H1 (cell line): ENCODE results near the gene SOX8. TPM values are rescaled to one million over a fixed set of nuclear protein-coding genes. Genes with fewer than 3 reads are reported as not detected.

Experiments
- CTCF ChIA-PET: fragments of 300-600 bp; sonication (Branson Sonifier 250); formaldehyde crosslinking; loops from one replicate; lab custom pipeline; 2021; ENCODE audit not compliant: partially characterized antibody; lab: Charles Lee
- POLR2A ChIA-PET: fragments of 300-600 bp; sonication (Branson Sonifier 250); formaldehyde crosslinking; loops from one replicate; lab custom pipeline; 2021; ENCODE audit warnings: inconsistent platforms; ENCODE audit not compliant: partially characterized antibody; lab: Charles Lee
- DNase-seq, 2 experiments: peaks; one replicate each; pipeline versions ENCODE4 v3.0.0 to v3.0.0-alpha.2; 2010 to 2022; ENCODE audit warnings: low spot score in 2 of 2, low read depth in 1 of 2, mixed read lengths in 1 of 2
- FAIRE-seq: peaks from 2 replicates; lab custom pipeline; 2011; peaks lifted over from hg19 to GRCh38; lab: Jason Lieb, UNC
- H2AFZ ChIP-seq: 2 replicates; pipeline ENCODE4 v1.8.1; 2012; ENCODE audit warnings: low read length, inconsistent platforms
- H2AK5ac ChIP-seq: 2 replicates; pipeline ENCODE4 v1.6.1; 2013; ENCODE audit warnings: low read depth, low read length
- H2BK120ac ChIP-seq: replicated peaks from 2 replicates; pipeline ENCODE3; 2013; ENCODE audit warnings: low read depth, low read length, inconsistent platforms
- H2BK12ac ChIP-seq: 2 replicates; pipeline ENCODE4 v1.6.1; 2013; ENCODE audit warnings: low read depth, low read length
- H2BK15ac ChIP-seq: 2 replicates; pipeline ENCODE4 v1.6.1; 2013; ENCODE audit warnings: low read length
- H2BK20ac ChIP-seq: 2 replicates; pipeline ENCODE4 v1.6.1; 2013; ENCODE audit warnings: low read length
- H2BK5ac ChIP-seq: 2 replicates; pipeline ENCODE4 v1.6.1; 2013; ENCODE audit warnings: low read depth, low read length
- H3K14ac ChIP-seq: 2 replicates; pipeline ENCODE4 v1.6.1; 2013; ENCODE audit warnings: inconsistent platforms; ENCODE audit not compliant: insufficient read length
- H3K18ac ChIP-seq: 2 replicates; pipeline ENCODE4 v1.6.1; 2013; ENCODE audit warnings: low read length; ENCODE audit errors: extremely low read depth
- H3K23ac ChIP-seq: 2 replicates; pipeline ENCODE4 v1.6.1; 2013; ENCODE audit warnings: inconsistent platforms; ENCODE audit not compliant: insufficient read length
- H3K23me2 ChIP-seq: 2 replicates; pipeline ENCODE4 v1.6.1; 2013; ENCODE audit warnings: low read depth, low read length
- H3K27ac ChIP-seq: 2 replicates; pipeline ENCODE4 v1.6.1; 2011; ENCODE audit warnings: low read depth, low read length, inconsistent platforms
- H3K27me3 ChIP-seq, 4 experiments: replicated peaks in 1 of 4; 1 replicate in 1 of 4; 2 replicates in 3 of 4; pipeline versions ENCODE4 v1.6.1 to v1.8.1; 2011 to 2013; ENCODE audit warnings: low read length in 3 of 4, mild to moderate bottlenecking in 3 of 4, inconsistent platforms in 2 of 4, mixed read lengths in 2 of 4, moderate library complexity in 1 of 4; ENCODE audit not compliant: control insufficient read depth in 3 of 4, insufficient read depth in 3 of 4; ENCODE audit errors: extremely low read depth in 1 of 4
- H3K36me3 ChIP-seq, 4 experiments: 2 replicates each; pipeline versions ENCODE4 v1.6.1 to v1.8.1; 2011 to 2013; ENCODE audit warnings: mild to moderate bottlenecking in 4 of 4, low read length in 3 of 4, moderate library complexity in 2 of 4, control low read depth in 1 of 4, inconsistent platforms in 1 of 4; ENCODE audit not compliant: insufficient read depth in 4 of 4, control insufficient read depth in 2 of 4
- H3K4ac ChIP-seq: replicated peaks from 2 replicates; pipeline ENCODE3; 2013; ENCODE audit warnings: low read length, low read depth, mixed read lengths, inconsistent platforms; ENCODE audit not compliant: insufficient read length
- H3K4me1 ChIP-seq, 4 experiments: replicated peaks in 1 of 4; 1 replicate in 1 of 4; 2 replicates in 3 of 4; pipeline versions ENCODE4 v1.6.1 to v1.8.1; 2011 to 2013; ENCODE audit warnings: low read length in 3 of 4, inconsistent platforms in 2 of 4, mixed read lengths in 1 of 4; ENCODE audit not compliant: insufficient read depth in 4 of 4, control insufficient read depth in 3 of 4
- H3K4me2 ChIP-seq, 2 experiments: 2 replicates each; pipeline versions ENCODE4 v1.6.1 to v1.8.1; 2011 to 2013; ENCODE audit warnings: low read depth in 2 of 2, low read length in 2 of 2, control low read depth in 1 of 2, inconsistent platforms in 1 of 2, mild to moderate bottlenecking in 1 of 2; ENCODE audit not compliant: insufficient read depth in 1 of 2
- H3K4me3 ChIP-seq, 4 experiments: fragments of 200-600, 300-600 bp in 1 of 4; sonication (generic), shearing (Covaris generic), sonication (Bioruptor Twin) in 1 of 4; 2 replicates each; pipeline versions ENCODE4 v1.5.1 to v1.8.1; 2011 to 2016; ENCODE audit warnings: low read length in 4 of 4, low read depth in 3 of 4, control low read depth in 2 of 4, inconsistent platforms in 2 of 4, mild to moderate bottlenecking in 2 of 4, mixed read lengths in 1 of 4, moderate library complexity in 1 of 4; ENCODE audit not compliant: insufficient read depth in 2 of 4; ENCODE audit errors: extremely low read depth in 1 of 4
- H3K56ac ChIP-seq: replicated peaks from 2 replicates; pipeline ENCODE3; 2013; ENCODE audit warnings: low read depth, mild to moderate bottlenecking, mixed read lengths, low read length, inconsistent platforms; ENCODE audit not compliant: insufficient read length
- H3K79me1 ChIP-seq: 2 replicates; pipeline ENCODE4 v1.6.1; 2013; ENCODE audit warnings: low read depth, low read length, control low read depth
- H3K79me2 ChIP-seq, 2 experiments: 2 replicates each; pipeline versions ENCODE4 v1.6.1 to v1.8.1; 2012 to 2013; ENCODE audit warnings: low read length in 2 of 2, mild to moderate bottlenecking in 2 of 2, inconsistent platforms in 1 of 2; ENCODE audit not compliant: insufficient read depth in 2 of 2, control insufficient read depth in 1 of 2
- H3K9ac ChIP-seq, 4 experiments: replicated peaks in 1 of 4; 1 replicate in 1 of 4; 2 replicates in 3 of 4; pipeline versions ENCODE4 v1.6.1 to v1.8.1; 2011 to 2013; ENCODE audit warnings: low read depth in 3 of 4, low read length in 3 of 4, control low read depth in 2 of 4, mild to moderate bottlenecking in 2 of 4, moderate library complexity in 2 of 4, inconsistent platforms in 1 of 4; ENCODE audit errors: extremely low read depth in 1 of 4
- H3K9me3 ChIP-seq, 2 experiments: 2 replicates each; pipeline versions ENCODE4 v1.6.1 to v1.8.1; 2012 to 2013; ENCODE audit warnings: mild to moderate bottlenecking in 2 of 2, moderate library complexity in 2 of 2, control low read depth in 1 of 2, inconsistent platforms in 1 of 2, low read depth in 1 of 2, low read length in 1 of 2, mixed read lengths in 1 of 2; ENCODE audit not compliant: insufficient read depth in 2 of 2
- H4K20me1 ChIP-seq, 2 experiments: replicated peaks in 1 of 2; 2 replicates each; pipeline versions ENCODE3 to v1.8.1; 2011 to 2013; ENCODE audit warnings: inconsistent platforms in 2 of 2, low read length in 2 of 2, mild to moderate bottlenecking in 1 of 2; ENCODE audit not compliant: insufficient read depth in 2 of 2, control insufficient read depth in 1 of 2
- H4K5ac ChIP-seq: 2 replicates; pipeline ENCODE4 v1.6.1; 2013; ENCODE audit warnings: low read length, low read depth, mixed read lengths, inconsistent platforms; ENCODE audit not compliant: insufficient read length
- H4K8ac ChIP-seq: 2 replicates; pipeline ENCODE4 v1.8.0; 2013; ENCODE audit warnings: mild to moderate bottlenecking, moderate library complexity, low read length, inconsistent platforms; ENCODE audit not compliant: insufficient read depth; ENCODE audit errors: extremely low read depth
- H4K91ac ChIP-seq: replicated peaks from 2 replicates; pipeline ENCODE3; 2013; ENCODE audit warnings: low read length, mixed read lengths, inconsistent platforms; ENCODE audit not compliant: insufficient read length
- BCL11A ChIP-seq, 2 experiments: IDR thresholded peaks; one replicate each; pipeline ENCODE4 v1.6.1; 2011; ENCODE audit warnings: low read depth in 2 of 2, low read length in 2 of 2, mild to moderate bottlenecking in 2 of 2
- BRCA1 ChIP-seq: IDR thresholded peaks from 2 replicates; pipeline ENCODE4 v1.6.1; 2012; ENCODE audit warnings: low read depth, low read length, improper control_type of control experiment
- E2F6 ChIP-seq: IDR thresholded peaks from 2 replicates; pipeline ENCODE4 v1.6.1; 2012; ENCODE audit warnings: inconsistent platforms
- MAX ChIP-seq: IDR thresholded peaks from 2 replicates; pipeline ENCODE4 v1.6.1; 2012; ENCODE audit warnings: inconsistent platforms
- SAP30 ChIP-seq: fragments of 300-600 bp; sonication (generic); IDR thresholded peaks from 2 replicates; pipeline ENCODE4 v1.7.1; 2012; ENCODE audit warnings: low read length, moderate library complexity, mild to moderate bottlenecking, inconsistent platforms; ENCODE audit not compliant: insufficient read depth, insufficient replicate concordance
- SP2 ChIP-seq: IDR thresholded peaks from 2 replicates; pipeline ENCODE4 v1.6.1; 2012; ENCODE audit warnings: mild to moderate bottlenecking, low read length, inconsistent platforms
- SUZ12 ChIP-seq: fragments of 200-600 bp; sonication (generic); IDR thresholded peaks from 2 replicates; pipeline ENCODE4 v1.6.1; 2012; ENCODE audit warnings: mild to moderate bottlenecking, inconsistent platforms, low read length, moderate library complexity, mixed read lengths
- USF2 ChIP-seq: IDR thresholded peaks from 2 replicates; pipeline ENCODE4 v1.6.1; 2011; ENCODE audit warnings: low read length, improper control_type of control experiment
- WGBS, 2 experiments: shearing (Covaris generic) in 1 of 2; methylation state at CpG; one replicate each; pipeline versions ENCODE4 v1.1.6 to v1.1.7; 2013 to 2015; ENCODE audit warnings: low lambda C conversion rate in 2 of 2, mixed read lengths in 2 of 2, inconsistent platforms in 1 of 2, low coverage in 1 of 2, missing lambda C conversion rate in 1 of 2; ENCODE audit not compliant: insufficient replicate concordance in 2 of 2, insufficient coverage in 1 of 2, insufficient read length in 1 of 2; ENCODE audit errors: extremely low coverage in 1 of 2, missing lambda C conversion rate in 1 of 2; 5-methylcytosine and 5-hydroxymethylcytosine counted together
- polyA plus RNA-seq, 7 experiments: library from polyadenylated mRNA; depleted of rRNA in 3 of 7; stranded (reverse) in 5 of 7; unstranded in 2 of 7; fragments of >200 nt in 5 of 7; fragments of 200-250 nt in 2 of 7; gene quantifications; 1 replicate in 5 of 7; 2 replicates in 1 of 7; 4 replicates in 1 of 7; pipeline versions ENCODE4 v1.2.1 to v1.2.3, GENCODE V29; 2011 to 2013; ENCODE audit warnings: missing spikeins in 2 of 7, mixed read lengths in 2 of 7
- total RNA-seq: library from RNA; stranded (reverse); fragmentation: NEBNext Ultra II Directional; extraction: Animal tissue kit (Norgen Biotek cat#: 25700); gene quantifications from 2 replicates; pipeline ENCODE4 v1.2.1, GENCODE V29; 2021

The SOX8 gene
- total and polyA plus RNA-seq, 2 of the 8 experiments (the other 6 are each of a cell fraction or from before 2014, with no cell fraction given), result 2.2 to 5.7 TPM

- Histone ChIP-seq H2BK12ac (no peak overlapping the region), H4K5ac (no peak overlapping the region), H3K4me1 (peaks cover 0 to 10% (median 6%) of the 10 kb centered on the region in 4 experiments; a peak in 6 of 7 replicates), H4K91ac (peak overlapping the region; percentile 15), H2BK120ac (no peak overlapping the region), H3K4me2 (peak overlapping the region; percentile 40 to 94), H3K4ac (no peak overlapping the region), H2AK5ac (no peak overlapping the region), H3K79me1 (no peaks in the 10 kb centered on the region; the same call in 1 of the 2 replicates), H3K36me3 (no peaks in the 10 kb centered on the region), H3K56ac (peak overlapping the region; percentile 30), H3K27ac (no peak overlapping the region), H2BK15ac (no peak overlapping the region), H4K20me1 (no peaks in the 10 kb centered on the region), H3K4me3 (peak overlapping the region; percentile 61 to 95 (median 70)), H3K27me3 (peaks cover 0 to 25% (median 14%) of the 10 kb centered on the region in 4 experiments; a peak in 6 of 7 replicates), H3K18ac (no peak overlapping the region; the same call in 1 of the 2 replicates), H4K8ac (peak overlapping the region; percentile 71), H3K9ac (peak overlapping the region in 2 of 4 experiments; percentile 38 to 44; a peak in 1 of 7 replicates), H2BK5ac (no peak overlapping the region), H3K23me2 (peaks cover 4% of the 10 kb centered on the region; the same call in 1 of the 2 replicates), H2BK20ac (no peak overlapping the region), H2AFZ (no peak overlapping the region), H3K9me3 (peaks cover 0 to 4% of the 10 kb centered on the region in 2 experiments; a peak in 1 of 4 replicates), H3K14ac (no peak overlapping the region), H3K23ac (no peak overlapping the region), H3K79me2 (no peaks in the 10 kb centered on the region)
- CTCF ChIA-PET, result no interaction called here
- WGBS, 2 experiments, result 71% methylated on average over 38 of the region's 55 CpGs; no CpG with 5 or more reads in 1 of the 2 experiments
- DNase-seq (peak in 1 of 2 experiments; percentile 67), FAIRE-seq (no peak)
- POLR2A ChIA-PET, result no interaction called here
- TF ChIP-seq SP2 (no peak), BCL11A (IDR thresholded peaks at IDR 0.05; ENCODE audit: low read depth in 2 of 2, low read length in 2 of 2) (no peak), USF2 (no peak), MAX (peak; percentile 62; the same call in 1 of the 2 replicates), BRCA1 (no peak), E2F6 (0 out of 2 replicates have a peak, but pooled peaks have one; percentile 18), SUZ12 (peak; percentile 25; the same call in 1 of the 2 replicates), SAP30 (no peak)
Observed at GRCh38 chr16:969508-970385, 11.8 kb upstream of the SOX8 start.
